GM18499 (cell line): ENCODE data around the gene DLG2.

Source experiments
- ATAC-seq: cut with Tn5 transposase; IDR thresholded peaks from one replicate; pipeline ENCODE4 v1.9.1; 2021; ENCODE audit warnings: moderate number of reproducible peaks; ENCODE audit not compliant: insufficient read depth, unreplicated experiment

DLG2 gene

DNA sequence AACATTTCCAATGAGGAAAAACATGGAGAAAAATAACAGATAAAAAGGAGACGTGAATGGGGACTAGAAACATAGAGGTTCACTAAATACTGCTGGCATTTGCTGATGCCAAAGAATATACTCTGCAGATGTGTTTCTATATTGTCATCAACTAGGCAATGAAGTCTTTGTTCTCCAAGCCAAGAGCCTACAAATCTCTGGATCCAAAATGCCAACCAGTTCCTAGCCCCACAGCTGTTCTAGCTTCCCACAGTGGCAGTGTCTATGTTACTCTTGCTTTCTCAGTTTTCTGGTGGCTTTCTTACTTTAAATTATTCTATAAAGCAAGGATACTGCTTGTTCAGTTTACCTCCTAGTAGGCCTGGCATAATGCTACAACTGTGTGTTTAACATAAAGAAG is 1363.1 kb downstream of the DLG2 start:
- ATAC-seq: no peak

DNA sequence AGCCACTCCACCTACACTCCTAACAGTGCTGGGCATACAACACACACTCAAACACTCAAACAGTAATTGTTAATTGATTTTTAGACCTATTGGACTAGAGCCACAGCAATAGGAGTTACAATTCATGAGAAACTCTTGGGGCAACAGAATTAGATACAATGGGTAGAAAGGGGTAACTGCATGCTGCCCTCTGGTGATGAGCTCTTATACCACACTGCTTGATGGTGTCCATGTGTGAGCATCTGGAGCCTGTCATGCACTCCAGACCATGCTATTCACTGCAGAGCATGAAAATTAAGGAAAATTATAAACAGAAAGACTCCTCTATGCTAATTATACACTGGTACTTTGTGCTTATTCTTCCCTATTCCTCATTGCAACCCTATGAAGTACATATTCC is 1365.4 kb downstream of the DLG2 start:
- no peak for ATAC-seq

DNA sequence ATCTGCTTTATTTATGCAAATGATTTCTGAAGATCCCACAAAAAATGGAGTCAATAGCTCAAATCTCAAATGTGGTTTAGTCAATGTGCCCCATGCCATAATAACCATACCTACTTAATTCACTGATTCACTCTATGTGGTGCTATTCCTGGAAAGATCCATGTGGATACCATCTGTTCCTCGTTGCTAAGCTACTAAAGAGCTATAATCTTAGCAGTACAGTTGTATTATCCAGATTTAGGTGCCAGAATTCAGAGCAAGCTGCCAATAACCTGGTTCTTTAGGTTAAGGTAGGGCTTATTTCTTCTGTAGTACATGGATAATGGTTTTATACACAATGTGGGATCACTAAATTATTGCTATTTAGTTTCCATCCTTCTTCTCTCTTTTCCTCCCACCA is 1366.3 kb downstream of the DLG2 start:
- no peak for ATAC-seq

DNA sequence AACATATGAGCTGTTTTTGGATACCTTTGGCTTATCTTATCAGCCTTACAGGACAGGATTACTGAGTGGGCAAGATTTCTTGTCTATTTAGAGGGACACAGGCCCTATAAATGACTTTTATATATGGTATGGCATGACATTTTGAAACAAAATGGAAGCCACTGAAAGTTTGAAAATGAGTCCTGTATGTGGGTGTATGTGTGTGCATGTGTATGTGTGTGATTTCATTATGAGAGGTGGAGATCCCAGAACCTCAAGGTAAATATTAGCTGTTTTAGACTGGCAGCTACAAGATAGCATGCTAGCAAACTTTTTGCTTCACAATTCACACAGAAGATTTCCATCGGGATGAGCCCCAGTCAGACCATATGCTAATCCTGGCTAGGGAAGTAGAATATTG is 1370.5 kb downstream of the DLG2 start:
- no peak for ATAC-seq

DNA sequence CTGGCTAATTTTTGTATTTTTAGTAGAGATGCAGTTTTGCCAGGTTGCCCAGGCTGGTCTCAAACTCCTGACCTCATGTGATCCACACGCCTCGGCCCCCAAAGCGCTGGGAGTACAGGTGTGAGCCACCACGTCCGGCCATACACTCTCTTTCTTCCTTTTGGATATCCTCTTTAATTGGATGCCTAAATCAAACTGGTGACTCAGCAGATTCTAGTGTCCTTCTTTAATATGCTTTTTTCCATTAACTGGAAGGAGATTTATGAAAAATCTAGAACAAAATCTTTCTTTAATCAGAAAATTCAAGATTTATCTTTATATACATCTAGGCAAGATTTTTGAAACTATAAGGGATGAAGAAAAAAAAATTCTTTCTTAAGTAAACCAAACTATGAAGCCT is 1371.7 kb downstream of the DLG2 start:
- ATAC-seq: no peak

DNA sequence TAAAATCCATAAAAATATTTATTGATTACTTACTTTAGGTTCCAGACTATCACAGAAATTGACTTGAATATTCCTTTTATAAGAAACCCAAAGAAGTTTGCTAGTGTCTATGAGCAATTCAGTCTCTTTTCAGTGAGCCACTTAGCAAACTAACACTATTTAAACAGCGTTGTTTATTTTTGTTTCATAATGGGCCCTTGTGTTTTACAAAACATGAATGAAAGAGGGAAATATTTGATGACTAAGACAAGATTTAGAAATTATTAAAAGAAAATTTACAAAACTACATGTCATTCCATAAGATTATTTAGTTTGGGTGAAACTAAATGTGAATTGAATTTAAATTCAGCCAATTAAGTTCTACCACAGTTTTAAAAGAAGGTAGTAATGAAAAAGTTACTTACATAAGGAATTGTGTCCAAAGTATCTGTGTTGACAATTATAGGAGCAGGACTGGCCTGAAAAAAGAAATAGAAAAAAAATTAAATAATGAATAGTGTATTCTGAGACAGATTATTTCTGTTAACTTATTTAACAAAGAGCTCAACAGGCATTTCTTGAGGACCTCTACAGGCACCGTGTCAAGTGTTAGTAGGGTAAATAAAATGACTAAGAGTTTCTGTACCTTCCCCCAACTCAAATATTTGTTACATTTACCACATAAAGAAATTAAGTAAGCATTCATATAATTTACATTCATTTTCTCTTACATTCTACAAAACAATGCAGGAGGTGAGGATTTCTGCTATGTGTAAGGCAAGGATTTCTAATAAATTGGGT is 1376.1 kb downstream of the DLG2 start:
- ATAC-seq: no peak

DNA sequence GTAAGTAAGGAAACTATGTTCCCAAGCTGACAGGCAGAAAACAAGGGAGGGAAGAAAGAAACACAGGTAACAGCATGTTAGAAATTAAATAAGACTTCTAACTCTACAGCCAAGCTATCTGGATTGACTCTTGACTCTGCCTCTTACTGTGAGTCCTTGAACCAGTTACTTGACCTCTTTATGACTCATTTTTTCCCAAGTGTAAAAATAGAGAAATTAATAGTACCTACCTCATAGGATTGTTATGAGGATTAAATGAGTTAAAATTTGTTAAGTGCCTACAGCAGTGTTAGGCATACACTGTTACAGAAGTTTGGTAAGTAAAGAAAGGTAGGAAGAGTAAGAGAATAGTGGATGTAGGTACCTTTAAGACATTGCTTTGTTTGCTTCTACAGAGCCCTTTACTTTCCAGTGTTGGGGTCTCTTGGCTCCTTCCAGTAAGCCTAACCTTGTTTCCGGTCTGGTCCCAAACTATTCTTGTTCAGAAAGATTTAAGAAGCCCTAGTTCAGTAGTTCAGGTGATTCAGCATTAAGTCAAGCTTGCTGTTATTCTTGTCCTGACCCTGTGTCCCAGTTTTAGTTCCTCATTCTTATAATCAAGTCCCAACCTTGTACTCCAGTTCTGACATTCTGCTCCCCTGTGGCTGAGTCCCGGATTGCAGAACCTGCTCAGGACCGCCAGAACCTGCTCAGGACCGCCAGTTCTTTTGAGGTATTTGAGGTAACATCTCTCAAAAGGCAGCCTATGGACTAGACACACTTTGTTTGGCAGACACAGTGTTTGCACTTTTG is 1377.6 kb downstream of the DLG2 start:
- peak; percentile 53 for ATAC-seq

DNA sequence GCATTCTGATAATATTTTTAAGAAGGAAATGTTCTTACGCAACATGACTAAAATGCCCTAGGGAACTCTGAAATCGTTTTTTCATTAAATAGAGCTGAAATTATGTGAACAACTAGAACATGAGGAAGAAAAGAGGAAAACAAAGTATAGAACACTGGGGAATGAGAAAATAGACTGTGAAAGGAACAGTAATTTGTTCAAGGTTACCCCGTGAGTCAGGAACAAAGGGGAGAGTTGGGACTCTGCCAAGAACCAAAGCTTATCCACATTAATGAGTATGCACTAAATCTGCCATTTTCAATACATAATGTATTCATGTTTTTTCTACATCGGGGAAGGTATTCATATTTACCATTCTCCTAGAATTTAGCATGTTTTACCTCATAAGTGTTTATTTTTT is 1379.2 kb downstream of the DLG2 start:
- no peak for ATAC-seq

DNA sequence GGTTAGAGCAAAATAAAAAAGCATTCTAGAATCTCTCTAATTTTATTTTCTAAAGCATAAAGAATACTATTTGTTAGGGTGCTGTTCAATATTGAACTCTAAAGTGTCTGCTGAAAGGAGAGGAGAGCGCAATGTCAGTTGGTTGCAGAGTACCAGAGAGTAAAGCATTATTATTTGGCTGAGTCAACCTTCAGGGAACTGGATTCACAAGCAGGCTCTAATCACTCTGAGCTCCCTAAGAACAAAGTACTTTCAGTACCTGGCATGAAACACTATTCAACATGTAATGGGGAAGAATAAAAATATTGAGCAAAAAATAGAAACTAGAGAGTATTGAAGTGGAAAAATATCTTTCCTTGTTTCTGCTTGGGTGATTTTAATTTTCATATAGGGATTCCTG is 1380.0 kb downstream of the DLG2 start:
- no peak for ATAC-seq

DNA sequence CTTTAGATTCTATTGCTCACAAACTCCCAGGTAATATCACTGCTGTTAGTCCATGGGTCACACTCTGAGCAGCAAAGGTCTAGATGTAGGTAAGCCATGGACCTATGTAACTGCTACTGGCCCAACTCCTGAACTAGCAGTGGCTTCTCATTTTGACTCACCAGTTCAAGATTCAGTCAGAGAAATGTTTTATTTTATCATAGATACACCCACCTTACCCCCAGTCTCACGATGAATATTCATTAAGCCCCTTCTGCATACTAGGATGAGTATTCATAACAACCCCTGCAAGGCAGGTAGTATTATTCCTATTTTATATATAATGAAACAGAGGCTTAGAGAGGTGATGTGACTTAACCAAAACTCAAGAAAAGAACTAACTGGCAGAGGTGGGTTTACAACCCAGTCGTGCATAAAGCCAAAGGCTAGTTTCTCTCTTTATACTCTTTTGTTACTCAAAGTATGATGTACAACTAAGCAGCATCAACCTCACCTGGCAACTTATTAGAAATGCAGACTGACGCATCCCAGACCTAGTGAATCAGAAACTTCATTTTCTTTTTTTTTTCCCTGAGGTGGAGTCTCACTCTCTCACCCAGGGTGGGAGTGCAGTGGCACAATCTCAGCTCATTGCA is 1383.4 kb downstream of the DLG2 start:
- ATAC-seq: peak; percentile 76

DNA sequence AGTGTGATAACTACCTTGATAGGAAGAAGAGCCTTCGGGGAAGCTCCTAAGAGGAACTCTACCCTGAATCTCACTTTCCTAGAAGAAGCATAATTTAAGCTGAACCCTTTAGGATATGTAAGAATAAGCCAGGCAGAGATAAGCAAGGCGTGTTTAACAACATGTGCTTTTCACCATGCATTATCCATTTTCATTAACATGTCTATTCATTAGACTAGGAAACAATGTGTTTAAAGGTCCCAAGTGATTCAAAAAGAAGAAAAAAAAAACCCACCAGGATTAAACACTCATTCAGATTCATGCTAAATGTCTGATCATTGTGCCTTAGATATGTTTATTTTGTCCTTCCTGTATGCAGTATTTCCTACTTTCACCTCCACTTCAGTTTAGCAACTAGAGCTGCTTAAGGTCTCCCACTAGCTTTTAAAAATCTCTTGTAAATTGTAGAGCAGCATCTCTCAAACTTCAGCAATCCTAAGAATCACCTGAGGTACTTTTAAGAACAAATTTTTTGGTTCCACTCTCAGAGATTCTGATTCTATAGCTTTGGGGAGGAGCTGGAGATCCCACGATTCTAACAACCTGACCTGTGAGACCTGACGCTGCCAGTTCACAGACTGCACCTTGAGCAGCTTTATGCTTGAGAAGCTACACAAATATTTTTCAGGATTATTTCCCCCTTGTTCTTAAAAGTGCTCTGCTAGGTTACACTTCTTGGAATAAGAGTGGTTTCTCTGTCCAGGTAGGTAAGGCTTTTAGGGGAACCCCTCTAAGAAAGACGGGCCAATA is 1385.6 kb downstream of the DLG2 start:
- ATAC-seq: no peak

DNA sequence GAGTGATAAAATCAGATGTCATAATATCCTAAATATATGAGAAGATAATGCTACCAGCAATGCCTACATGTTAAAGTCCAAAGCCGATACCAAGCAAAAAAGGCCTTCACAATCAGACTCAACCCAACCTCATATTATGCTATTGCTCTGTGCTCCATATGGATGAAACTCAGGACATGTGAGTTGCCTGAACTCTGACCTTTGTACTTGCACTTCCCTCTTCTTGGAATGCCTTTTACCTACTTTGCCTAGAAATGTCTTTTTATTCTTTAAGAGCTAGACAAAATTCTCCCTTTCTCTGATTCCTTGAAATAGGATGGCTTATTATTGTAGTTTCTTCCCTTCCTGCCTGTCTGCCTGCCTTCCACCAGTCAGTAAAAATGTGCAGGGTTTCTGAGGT is 1386.3 kb downstream of the DLG2 start:
- ATAC-seq: no peak

DNA sequence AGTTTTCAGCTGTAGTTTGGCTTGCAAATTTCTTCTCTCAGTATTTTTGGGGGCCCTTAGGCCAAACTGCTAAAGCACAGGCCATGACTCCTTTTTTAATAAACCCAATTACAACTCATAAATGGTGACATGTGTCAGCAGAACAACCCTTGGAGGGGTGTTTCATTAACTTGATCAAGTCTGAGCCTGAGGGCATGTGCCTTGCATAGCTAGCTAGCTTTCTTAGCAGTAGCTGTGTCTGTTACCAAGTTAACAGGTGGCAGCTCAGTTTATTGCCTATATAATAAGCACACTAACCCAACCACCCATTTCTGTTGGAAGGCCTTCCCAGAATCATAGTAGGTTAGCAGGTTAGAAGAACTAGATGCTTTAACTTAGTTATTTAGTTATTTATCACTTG is 1390.7 kb downstream of the DLG2 start:
- no peak for ATAC-seq

DNA sequence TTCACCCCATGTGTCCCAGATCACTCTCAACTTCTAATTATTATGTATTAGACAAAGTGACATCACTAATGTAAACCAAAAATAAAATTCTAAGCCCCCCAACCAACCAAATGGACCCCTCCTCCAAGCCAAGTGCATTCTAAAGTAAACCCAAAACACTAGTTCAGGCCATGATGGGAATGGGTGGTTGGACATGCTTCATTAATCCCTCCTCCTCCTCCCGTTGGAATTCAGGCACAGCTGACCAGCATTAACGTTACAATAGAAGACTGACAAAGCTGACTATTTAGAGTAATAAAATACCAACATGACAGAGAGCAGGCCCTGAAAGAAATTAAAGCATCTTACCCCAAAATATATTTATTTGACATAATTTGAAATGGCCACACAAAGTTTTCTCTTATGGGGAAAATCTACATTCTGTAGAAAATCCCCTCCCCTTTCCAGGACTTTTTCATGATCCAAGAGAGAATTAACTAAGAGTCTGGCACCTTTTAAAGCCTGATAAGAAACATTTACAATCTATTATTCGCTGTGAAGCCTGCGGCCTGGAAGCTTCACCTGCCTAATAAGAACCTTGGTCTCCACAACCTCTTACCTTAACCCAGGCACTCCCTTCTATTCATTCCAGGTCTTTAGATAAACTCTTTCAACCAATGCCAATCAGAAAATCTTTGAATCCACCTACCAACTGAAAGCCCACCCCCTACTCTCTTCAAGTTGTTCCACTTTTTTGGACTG is 1392.5 kb downstream of the DLG2 start:
- no peak for ATAC-seq

DNA sequence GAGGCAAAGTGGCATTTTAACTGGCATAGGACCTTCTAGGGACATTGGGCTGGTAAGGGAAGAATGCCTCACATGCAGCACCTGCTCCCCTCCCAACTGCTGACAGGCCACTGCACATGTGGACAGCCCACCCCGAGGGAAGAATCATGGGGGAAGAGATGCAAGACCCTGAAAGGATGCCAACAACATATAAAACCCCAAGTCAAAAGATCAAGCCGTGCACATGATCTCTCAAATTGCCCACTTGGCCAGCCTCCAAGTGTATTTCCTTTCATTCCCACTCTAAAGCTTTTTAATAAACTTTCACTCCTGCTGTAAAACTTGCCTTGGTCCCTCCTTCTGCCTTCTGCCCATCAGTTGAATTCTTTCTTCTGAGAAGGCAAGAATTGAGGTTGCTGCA is 1393.1 kb downstream of the DLG2 start:
- ATAC-seq: no peak

DNA sequence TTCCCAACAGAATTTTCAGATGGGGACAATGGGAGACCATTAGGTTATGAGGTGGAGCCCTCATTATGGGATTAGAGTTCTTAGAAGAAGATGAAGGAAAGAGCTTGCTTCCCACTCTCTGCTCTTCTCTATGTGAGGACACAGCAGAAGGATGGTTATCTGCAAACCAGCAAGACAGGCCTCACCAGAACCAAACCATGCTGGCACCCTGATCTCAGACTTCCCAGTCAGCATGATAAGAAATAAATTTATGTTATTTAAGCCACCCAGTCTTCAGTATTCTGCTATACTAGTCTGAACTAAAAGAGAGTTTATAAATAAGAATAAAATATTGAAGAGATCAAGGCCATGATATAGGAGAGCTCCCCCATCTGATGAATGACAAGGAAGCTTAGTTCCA is 1394.6 kb downstream of the DLG2 start:
- ATAC-seq: no peak

DNA sequence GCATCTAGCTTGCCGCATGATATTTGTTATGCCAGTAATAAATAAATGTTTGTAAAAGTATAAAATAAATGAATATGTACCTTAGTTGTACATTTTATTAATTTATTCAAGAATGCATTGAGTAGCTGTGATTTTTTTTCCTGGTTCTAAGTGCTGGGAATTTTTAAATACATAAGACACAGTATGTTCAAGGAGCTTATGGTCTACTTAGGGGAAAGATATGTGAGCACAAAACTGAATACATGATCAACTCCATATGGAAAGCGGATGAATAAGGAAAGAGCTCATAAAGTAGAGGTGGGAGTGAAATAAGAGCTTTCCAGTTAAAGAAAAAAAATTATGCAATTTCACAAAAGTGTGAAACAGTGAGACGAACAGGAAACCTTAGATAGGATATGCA is 1396.7 kb downstream of the DLG2 start:
- no peak for ATAC-seq

DNA sequence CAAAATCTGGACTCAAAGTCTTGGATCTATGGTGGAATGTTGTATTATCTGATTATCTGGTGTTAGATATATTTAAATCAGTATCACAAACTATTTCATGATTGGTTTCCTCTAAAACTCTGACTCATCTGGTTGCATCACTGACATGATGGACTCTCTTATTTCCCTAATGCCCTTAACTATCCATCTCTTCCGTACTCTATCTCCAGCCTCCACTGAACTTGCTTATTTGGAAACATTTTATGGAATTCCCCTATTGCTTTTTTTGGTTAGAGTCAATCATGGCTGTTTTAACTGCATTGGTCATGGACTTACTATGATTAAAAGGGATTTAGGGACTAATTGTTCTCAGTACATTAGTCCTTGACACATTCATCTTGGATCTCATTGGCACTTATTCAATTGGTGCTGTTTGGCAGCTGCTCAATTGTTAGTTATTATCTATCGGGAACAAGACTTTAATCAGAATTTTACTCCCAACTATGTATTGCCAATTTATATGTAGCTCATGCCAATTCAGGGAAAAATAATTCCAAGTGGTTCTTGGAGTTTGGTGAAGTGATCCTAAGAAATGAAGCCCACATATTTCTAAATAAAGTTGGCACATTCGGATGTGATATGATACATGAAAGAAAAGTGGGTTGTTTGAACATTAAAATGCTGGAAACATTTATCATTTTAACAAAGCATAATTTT is 1399.0 kb downstream of the DLG2 start:
- no peak for ATAC-seq

DNA sequence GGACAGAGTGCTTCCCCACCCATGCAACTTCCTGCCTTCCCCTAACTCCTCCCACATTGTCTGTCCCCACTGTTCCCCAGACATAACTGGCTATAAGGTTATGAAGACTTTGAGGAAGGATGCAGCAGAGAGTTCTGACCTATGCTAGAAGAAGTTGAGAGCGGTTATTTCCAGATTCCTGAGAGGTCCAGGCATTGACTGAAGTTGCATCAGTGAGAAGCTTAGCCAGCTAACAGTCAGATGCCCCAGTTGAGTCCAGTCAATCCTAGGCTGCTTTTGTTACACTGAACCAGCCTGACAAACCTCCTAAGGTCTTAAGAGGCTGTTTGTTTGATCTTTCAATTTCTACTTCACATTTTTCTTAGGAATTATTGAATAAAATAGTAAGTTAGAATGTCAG is 1403.1 kb downstream of the DLG2 start:
- no peak for ATAC-seq
